Putamen (tissue), 1 donor: ENCODE data around the gene OSER1.
"Not testable (repeated sequence)": the region's sequence is repeated elsewhere in the genome, so short reads cannot be mapped to it uniquely, and the experiment has no call there.

Source experiments
- DNase-seq: peaks from one replicate; pipeline ENCODE4 v3.0.0-alpha.2; 2016; ENCODE audit warnings: low spot score

The OSER1 gene

DNA sequence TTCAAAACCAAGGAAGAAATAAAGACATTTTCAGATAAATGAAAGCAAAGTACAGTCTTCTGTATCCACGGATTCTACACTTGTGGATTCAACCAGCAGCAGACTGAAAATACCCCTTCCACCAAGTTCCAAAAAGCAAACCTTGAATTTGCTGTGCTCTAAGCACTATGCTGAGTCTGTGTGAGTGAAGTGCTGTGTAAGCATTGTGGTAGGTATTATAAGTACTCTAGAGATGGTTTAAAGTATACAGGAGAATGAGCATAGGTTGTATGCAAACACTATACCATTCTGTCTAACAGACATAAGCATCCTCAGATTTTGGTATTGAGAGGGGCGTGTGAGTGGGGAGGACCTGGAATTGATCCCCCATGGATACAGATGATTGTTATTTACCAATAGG lies 9.6 kb downstream of the OSER1 start:
- no peak for DNase-seq

DNA sequence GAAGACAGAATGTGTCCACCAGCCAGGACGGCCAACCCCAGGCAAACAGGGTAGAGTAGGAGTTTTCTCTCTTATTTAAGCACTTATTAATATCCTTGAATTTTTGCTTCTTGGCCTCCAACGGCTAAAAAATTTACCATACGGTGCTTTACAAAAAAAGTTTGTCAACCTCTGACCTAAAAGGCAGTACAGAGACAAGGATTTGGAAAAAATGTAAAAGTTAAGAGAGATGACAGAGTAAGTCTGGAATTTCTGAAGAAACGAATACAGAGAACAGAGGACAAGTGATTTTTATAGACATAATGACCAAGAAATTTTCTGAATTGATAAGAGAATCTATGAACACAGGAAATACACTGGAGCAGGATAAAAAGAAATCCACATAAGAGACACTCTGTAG lies 10.2 kb downstream of the OSER1 start:
- no peak for DNase-seq

DNA sequence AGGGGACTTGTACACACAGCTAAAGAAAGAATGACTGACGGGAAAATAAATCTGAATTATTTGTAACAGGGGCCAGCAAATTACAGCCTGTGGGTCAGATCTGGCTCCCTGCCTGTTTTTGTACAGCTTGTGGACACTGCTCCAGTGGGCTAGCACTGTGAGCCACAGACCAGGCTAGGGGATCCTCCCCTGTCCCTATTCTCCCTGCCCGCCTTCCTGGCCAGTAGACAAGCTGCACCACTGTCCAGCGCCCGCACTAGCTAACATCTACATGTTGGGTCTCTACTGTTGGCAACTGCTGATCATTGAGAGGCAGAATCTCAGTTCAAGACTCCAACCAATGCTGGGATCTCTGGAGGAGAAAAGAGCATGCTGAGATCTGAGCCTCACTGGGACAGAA lies 10.7 kb downstream of the OSER1 start:
- no peak for DNase-seq

DNA sequence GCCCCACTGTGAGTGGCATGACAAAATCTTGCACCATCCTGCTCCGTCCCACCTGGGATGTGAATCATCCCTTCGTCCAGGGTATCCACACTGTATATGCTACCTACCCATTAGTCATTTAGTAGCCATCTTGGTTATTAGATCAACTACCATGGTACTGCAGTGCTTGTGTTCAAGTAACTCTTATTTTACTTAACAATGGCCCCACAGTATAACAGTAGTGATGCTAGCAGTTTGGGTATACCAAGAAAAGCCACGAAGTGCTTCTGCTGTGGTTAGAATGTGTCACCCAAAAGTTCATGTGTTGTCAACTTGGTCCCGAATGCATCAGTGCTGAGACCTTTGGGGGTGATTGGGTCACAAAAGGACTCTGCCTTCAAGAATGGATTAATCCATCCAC lies 11.7 kb downstream of the OSER1 start:
- no peak for DNase-seq

DNA sequence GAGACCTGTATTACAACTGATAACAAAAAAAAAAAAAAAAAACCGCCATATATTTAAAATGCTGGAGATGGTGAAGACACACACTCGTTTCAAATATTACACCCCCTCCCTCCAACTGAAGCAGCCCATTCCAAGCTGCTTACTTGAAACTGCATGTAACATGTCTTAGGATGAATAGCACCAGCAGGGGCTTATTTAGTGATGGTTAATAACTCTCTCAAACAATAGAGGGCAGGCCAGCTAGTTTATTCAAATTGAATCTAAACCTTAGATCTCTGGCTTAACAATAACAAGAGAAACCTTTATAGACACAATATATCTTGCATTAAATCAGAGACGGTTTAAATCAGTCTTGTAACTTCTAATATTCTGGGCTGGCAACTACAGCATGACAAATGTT lies 14.3 kb downstream of the OSER1 start:
- no peak for DNase-seq

DNA sequence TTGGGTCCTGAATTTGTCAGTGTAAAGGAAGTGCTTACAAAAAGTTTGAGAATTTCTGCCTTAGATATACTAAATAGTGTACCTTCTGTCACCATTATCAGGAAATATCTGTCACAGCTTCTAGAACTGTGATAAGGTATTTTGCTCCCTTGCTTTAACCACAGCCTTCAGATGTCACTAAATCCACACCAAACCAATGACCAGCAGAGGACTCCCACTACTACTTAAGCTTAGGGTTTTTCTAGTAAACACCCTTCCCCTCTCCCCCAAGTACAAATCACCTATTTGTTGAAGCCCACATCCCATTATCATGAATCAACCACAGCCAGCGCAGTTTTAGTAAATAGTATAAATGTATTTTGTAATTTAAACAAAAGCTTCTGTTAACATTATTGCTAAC lies 15.0 kb downstream of the OSER1 start:
- DNase-seq, result no peak

DNA sequence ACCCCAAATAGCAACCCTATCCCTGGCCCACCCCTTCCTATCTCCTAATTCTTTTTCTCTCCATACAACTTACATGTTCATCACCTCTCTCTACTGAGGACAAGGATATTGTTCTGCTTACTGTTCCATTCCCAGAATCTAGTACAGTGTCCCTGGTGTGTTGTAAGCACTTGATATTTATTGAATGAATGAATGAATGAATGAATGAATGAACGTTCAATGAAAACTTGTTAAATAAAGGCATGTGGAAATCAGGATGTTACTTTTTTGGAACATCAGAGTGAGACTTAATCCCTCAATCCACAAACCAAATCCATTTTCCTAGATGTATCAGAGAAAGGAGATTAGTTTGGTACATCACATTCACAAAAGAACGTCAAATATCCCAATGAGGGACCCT lies 16.8 kb downstream of the OSER1 start:
- no peak for DNase-seq

DNA sequence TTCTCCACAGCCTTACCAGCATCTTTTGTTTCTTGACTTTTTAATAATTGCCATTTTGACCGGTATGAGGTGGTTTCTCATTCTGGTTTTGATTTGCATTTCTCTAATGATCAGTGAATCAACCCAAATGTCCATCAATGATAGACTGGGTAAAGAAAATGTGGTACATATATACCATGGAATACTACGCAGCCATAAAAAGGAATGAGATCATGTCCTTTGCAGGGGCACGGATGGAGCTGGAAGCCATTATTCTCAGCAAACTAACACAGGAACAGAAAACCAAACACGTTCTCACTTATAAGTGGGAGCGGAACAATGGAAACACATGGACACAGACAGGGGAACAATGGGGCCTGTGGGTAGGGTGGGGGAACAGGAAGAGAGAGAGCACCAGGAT lies 18.9 kb downstream of the OSER1 start:
- not testable (repeated sequence) for DNase-seq

DNA sequence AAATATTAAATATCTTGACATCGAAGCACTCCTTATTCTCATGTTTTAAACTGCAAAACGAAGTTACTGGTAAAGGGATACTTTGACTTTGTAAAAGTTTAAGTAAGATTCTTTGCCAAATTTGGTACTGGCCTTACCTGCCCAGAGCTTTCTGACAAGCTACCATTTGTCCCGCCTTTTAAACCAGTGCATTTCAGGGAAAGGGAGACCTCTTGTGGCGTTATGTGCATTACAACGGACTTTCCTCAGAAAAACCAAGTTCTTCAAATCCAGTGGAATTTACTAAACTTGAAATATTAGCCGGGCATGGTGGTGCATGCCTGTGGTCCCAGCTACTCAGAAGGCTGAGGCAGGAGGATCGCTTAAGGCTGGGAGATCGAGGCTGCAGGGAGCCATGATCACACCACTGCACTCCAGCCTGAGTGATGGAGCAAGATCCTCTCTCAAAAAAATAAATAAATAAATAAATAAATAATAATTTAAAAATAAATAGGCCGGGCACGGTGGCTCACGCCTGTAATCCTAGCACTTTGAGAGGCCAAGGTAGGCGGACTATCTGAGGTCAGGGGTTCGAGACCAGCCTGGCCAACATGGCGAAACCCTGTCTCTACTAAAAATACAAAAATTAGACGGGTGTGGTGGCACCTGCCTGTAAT lies 20.2 kb downstream of the OSER1 start:
- peak; percentile 29 for DNase-seq

DNA sequence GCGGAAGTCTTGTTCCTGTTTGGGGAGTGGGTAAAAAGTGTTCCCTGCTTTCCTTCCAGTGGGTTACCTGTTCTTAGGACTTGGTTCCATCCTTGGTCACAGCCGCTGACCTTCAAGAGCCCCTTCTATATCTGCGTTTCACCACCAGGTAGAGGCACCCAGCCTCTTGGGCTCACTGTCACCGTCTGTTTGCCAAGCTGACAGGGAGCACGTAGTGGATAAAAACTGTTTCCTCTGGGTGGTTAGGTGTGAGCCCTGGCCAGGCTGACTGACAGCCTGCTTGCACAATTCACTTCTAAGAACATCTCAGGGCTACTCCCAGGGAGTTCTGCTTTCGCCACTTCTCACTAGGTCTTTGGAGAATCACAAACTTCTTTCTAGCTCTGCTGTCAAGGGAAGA lies 21.8 kb downstream of the OSER1 start:
- DNase-seq, result no peak

DNA sequence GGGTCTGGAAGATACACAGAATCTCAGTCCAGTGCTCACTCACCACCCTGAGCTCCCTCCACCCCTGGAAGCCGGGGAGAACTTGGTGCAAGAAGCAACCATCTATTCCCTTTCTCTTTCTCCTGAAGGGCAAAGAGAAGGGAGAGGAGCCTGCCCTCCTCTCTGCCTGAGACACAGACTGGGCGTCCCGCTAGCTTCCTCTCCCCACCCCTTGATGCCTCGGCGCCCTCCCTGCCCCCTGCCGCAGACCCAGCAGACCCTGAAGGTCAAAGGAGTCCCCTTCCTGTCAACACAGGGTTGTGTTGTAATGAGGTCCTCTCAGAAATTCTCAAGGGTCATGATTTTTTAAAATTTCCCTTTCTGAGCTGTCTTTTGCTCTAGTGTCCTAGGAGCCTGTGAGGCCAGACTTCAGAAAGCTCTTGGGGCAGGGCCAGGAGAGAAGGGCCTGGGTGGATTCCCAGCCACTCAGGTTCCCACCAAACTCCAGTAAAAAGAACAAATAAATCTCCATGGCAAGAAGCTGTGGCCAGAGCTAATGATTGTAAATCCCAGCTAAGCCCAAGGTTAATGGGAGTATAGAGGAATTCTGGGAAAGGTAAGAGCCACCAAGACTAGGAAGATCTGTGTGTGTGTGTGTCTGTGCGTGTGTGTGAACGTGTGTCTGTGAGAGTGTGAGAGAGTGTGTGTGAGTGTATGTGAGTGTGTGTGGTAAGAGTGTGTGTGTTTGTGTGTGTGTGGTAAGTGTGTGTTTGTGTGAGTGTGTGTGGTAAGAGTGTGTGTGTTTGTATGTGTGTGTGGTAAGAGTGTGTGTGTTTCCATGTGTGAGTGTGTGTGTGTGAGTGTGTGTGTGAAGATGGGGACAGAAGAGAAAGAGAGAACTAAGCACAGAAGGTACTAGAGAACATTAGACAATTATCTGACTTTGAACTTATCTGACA lies 22.5 kb downstream of the OSER1 start:
- no peak for DNase-seq

DNA sequence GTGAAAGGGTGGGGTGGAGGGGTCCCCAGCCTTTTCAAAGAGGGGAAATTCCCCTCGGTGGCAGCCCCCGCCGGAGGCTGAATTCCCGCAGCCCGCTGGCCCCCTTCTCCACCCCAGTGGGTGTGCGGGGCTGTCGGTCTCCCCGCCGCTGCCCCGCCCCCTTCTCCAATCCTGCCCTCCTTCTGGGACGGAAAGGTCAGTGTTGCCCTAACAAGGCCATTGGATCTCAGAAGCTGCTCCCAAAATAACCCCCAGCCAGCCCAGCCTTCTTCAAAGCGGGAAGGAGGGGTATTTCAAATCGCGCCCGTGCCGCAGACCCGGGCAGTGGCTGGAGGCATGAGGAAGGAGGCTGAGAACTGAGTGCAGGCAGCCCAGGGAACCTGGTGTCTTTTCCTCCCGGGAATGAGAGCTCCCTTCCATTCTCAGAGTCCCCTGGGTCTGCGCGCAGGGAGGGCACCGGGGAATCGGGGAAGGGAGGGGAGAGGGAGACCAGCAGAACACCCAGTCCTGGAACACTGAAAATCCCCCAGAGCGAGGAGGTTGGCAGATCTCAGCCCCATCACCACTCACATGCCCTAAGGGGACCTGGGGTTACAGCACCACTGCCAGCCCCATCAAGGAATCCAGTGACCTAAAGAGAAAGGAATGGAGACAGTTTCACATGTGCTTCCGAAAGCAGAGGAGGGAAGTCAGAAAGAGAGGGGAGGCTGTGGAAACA lies 23.4 kb downstream of the OSER1 start, which contains the start of gene JPH2:
JPH2 (minus strand) TSS at position 135 of the 718 bp plus-strand sequence. CDS start 483 bp downstream, outside the sequence.
- no peak for DNase-seq

DNA sequence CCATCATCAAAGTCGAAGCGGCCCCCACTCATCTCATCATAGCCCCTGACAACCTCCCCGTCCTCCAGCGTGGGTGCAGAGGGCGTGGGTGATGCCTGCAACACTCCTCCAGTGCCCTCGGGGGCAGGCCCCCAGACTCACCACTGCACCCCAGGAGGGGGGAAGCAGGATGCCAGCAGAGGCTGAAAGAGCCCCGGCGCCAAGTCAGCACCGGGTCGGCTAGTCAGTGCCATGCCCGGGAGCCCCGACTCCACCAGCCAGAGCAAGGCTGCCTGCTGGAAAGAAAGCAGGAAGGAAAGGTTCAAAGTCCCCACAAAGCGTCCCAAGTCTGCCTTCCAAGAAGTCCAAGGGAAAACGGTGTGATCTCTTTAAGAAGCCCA lies 23.9 kb downstream of the OSER1 start:
- DNase-seq, result no peak

DNA sequence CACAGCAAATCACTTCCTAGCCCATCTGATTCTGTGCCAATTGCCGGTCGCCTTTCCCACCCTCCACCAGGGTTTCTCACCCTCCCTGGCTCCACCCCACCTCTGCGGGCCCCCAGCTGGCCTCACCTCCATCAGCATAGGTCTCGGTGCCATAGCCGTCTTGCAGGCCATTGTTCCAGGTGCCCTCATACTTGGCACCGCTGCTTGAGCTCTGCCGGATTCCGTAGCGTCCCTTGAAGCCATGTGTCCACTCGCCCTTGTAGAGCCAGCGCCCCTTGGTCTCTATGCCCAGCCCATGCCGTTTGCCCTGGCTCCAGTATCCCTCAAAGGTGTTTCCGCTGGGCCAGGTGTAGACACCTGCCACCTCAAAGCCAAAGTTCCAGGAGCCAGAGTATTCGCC lies 24.4 kb downstream of the OSER1 start:
- no peak for DNase-seq

DNA sequence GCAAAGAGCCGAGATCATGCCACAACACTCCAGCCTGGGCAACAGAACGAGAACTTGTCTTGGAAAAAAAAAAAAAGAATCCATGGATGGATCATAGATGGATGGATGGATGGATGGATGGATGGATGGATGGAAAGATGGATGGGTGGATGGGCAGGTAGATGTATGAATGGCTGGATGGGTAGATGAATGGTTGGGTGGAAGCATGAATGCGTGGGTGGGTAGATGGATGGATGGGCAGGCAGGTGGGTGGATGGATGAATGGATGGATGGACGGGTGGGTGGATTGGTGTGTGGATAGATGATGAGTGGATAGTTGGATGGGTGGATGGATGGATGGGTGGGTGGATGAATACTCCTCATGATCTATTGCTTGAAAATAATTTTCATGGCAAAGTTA lies 25.0 kb downstream of the OSER1 start:
- no peak for DNase-seq

DNA sequence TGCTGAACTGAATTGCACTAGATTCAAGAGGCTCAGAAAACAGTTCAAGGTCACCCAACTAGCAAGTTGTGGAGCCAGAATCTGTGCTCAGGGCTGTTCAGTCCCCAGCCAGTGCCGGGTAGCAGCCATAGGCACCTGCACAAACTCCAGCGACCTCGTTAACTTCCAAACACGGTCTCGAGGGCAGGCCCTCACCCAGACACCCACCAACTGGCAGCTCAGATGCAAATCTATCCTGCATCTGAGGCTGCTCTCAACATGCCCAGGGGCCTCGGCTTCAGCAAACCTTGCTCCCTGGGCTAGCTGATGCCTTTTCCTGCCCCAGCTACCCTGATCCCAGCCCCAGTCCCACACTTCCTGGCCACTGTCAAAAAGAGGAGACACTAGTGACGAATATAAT lies 27.3 kb downstream of the OSER1 start:
- no peak for DNase-seq

DNA sequence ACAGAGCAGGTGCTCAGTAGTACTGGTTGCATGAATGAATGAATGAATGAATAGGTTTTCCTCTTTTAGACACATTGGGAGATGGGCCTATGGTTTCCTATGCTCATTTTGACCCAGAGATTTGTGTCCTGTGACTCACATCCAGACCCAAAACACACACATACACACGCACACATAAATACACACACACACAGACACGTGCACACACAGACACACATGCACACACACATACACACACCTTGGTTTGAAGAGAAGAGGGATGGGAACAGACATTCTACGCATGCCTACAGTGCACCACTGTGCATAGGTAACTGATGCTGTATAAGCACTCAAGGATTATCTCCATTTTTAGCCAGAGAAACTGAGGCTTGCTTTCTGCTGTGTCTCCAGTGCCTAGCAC lies 27.7 kb downstream of the OSER1 start:
- no peak for DNase-seq

DNA sequence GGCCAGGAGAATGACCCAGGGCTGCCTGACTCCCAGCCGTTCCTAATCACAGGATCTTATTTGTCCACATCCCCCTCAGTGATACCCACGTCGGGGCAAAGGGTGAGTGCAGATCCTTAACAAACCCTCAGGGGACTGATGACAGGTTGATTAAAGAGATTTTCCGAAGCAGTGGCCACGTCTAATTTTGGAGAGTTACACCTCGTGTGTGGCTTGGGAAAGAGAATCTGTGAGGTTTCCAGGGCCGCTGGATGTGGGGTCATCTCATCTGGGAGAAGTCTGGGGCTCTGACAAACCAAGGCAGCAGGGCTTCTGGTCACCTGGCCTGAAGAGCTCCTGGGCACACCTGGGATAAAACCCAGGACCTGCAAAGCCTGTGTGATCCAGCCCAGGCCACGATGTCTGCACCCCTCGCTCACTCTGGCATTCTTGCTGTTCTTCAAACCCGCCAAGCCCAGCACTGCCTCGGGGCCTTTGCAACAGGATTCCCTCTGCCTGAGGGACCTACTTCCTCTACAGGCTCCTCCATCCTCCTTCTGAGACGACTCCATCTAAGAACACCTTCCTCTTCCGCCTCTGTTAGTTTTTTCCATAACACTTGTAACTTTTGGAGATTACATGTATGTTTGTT lies 28.3 kb downstream of the OSER1 start:
- DNase-seq, result no peak

DNA sequence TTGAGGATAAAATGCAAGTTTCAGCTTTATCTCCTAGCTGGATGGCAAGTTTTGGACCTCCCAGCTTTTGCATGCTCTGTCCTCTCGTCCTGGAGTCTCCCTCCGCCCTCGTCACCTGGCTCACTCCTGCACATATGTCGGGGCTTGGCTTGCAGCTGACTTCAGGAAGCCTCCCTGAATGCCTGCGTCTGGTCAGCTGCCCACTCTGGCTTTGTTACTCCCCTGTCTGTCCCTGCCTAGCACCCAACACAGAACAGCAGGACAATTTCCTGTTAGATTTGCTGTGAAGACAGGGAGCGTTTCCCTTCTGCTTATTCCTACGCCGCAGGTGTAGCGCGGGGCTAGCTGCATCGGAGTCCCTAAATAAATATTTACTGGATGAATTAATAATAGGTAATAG lies 29.0 kb downstream of the OSER1 start:
- DNase-seq, result no peak

DNA sequence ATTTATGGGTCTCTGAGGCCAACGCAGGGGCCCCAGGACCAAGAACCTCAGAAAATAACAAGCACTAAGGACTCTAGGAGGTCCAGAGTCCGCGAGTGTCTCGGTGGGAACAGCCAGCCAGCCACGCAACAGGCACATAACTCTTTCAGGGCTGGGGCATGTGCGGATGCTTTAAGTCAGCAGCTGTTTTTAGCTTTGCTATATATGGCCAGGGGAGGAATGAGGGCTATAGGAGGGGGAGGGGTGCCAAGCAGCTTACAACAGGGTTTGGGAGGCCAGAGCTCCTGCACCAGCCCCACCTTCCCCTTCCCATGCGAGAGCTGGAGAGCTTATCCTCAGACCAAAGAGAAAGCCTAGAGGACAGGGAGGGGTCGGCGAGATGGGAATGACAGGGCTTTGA lies 29.8 kb downstream of the OSER1 start:
- no peak for DNase-seq

DNA sequence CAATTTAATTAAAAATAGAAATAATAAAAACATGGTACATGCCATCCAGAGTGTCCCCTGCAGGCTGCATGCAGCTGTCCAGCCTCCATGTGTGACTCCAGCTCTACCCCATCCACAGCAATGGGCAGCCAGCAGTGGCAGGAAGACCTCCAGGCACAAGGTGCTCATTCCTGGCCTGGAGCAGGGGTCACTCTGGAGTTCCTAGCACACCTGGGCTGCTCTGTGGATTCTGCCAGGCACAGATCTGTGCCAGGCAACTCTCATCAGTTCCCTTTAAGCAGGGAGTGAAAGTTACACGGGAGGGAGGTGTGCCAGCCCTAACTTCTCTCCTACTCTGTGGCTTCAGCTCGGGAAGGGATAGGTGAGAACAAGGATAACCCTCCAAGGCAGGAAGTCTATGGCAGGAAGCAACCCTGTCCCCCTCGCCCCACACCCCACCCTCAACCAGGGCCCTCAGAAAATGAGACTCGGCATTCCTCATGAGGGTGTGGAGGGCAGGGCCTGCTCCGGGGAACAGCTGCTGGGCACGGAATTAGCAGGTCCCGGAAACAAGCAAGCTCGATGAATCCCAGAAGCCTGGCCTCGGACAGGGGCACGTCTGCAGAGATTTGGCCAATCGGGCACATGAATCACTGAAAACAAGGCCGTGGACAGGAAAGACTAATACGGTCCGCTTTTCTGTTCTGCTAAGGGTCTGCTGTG lies 33.6 kb downstream of the OSER1 start:
- DNase-seq, result no peak
